Measurements from ENCODE around the gene ABCC11. TPM values are rescaled to one million over a fixed set of nuclear protein-coding genes. Genes with fewer than 3 reads are reported as not detected.

ABCC11 gene
- total RNA-seq, 4 donors from 2014 or later, result not detected

GRCh38 chr16:48217708-48218107 lies 29.6 kb downstream of the ABCC11 start:
- no peak for DNase-seq (ENCODE audit: low spot score in 2 of 2)
- no peak overlapping the region for H3K4me3 ChIP-seq
- WGBS, 2 donors, result 82 to 83% methylated on average over 2 of the region's 2 CpGs
- H3K27ac ChIP-seq, result no peak overlapping the region
- H3K4me1 ChIP-seq, result no peaks in the 10 kb centered on the region
- TF ChIP-seq POLR2A (IDR thresholded peaks at IDR 0.05), result no peak
- no peak for TF ChIP-seq EP300 (IDR thresholded peaks at IDR 0.05)
- no peaks in the 10 kb centered on the region for H3K27me3 ChIP-seq
- no peaks in the 10 kb centered on the region for H3K9me3 ChIP-seq
- no peaks in the 10 kb centered on the region for H3K36me3 ChIP-seq

- Histone ChIP-seq H3K27me3 (no peaks in the 10 kb centered on the region), H3K9me3 (no peaks in the 10 kb centered on the region), H3K36me3 (no peaks in the 10 kb centered on the region), H3K4me1 (no peaks in the 10 kb centered on the region), H3K27ac (no peak overlapping the region), H3K4me3 (no peak overlapping the region)
- TF ChIP-seq EP300 (IDR thresholded peaks at IDR 0.05), result no peak
- no peak for TF ChIP-seq CTCF (IDR thresholded peaks at IDR 0.05)
- no peak for TF ChIP-seq POLR2A (IDR thresholded peaks at IDR 0.05)
- 82 to 83% methylated on average over 6 of the region's 6 CpGs for WGBS, 2 donors
- DNase-seq (ENCODE audit: low spot score in 2 of 2), result no peak
These were observed 31.6 kb downstream of the ABCC11 start for GRCh38 chr16:48215738-48216137.

- no peaks in the 10 kb centered on the region for H3K27me3 ChIP-seq
- DNase-seq (ENCODE audit: low spot score in 2 of 2), result no peak
- H3K9me3 ChIP-seq, result no peaks in the 10 kb centered on the region
- H3K4me3 ChIP-seq, result no peak overlapping the region
- no peaks in the 10 kb centered on the region for H3K36me3 ChIP-seq
- H3K27ac ChIP-seq, result no peak overlapping the region
- WGBS, 2 donors, result 60 to 66% methylated on average over 3 of the region's 3 CpGs
- no peaks in the 10 kb centered on the region for H3K4me1 ChIP-seq
- TF ChIP-seq CTCF (IDR thresholded peaks at IDR 0.05) (no peak), POLR2A (IDR thresholded peaks at IDR 0.05) (no peak), EP300 (IDR thresholded peaks at IDR 0.05) (no peak)
These were observed 35.3 kb downstream of the ABCC11 start for GRCh38 chr16:48212033-48212432.

GRCh38 chr16:48210747-48211146 lies 36.6 kb downstream of the ABCC11 start:
- DNase-seq (ENCODE audit: low spot score in 2 of 2), result no peak
- WGBS, 2 donors, result 85 to 86% methylated on average over 6 of the region's 6 CpGs
- Histone ChIP-seq H3K9me3 (no peaks in the 10 kb centered on the region), H3K4me3 (no peak overlapping the region), H3K27me3 (no peaks in the 10 kb centered on the region), H3K27ac (no peak overlapping the region), H3K36me3 (no peaks in the 10 kb centered on the region), H3K4me1 (no peaks in the 10 kb centered on the region)
- TF ChIP-seq CTCF (IDR thresholded peaks at IDR 0.05) (no peak), POLR2A (IDR thresholded peaks at IDR 0.05) (no peak), EP300 (IDR thresholded peaks at IDR 0.05) (no peak)

GRCh38 chr16:48206594-48207242 lies 40.6 kb downstream of the ABCC11 start:
- Histone ChIP-seq H3K36me3 (no peaks in the 10 kb centered on the region), H3K27ac (no peak overlapping the region), H3K27me3 (no peaks in the 10 kb centered on the region), H3K4me1 (no peaks in the 10 kb centered on the region), H3K4me3 (no peak overlapping the region), H3K9me3 (no peaks in the 10 kb centered on the region)
- WGBS, 2 donors, result 51 to 54% methylated on average over 8 of the region's 8 CpGs
- no peak for DNase-seq (ENCODE audit: low spot score in 2 of 2)
- TF ChIP-seq EP300 (IDR thresholded peaks at IDR 0.05) (no peak), POLR2A (IDR thresholded peaks at IDR 0.05) (no peak), CTCF (IDR thresholded peaks at IDR 0.05) (no peak)

GRCh38 chr16:48204825-48205151 lies 42.6 kb downstream of the ABCC11 start:
- Histone ChIP-seq H3K27ac (no peak overlapping the region), H3K9me3 (no peaks in the 10 kb centered on the region), H3K4me3 (no peak overlapping the region), H3K36me3 (no peaks in the 10 kb centered on the region), H3K4me1 (no peaks in the 10 kb centered on the region), H3K27me3 (no peaks in the 10 kb centered on the region)
- TF ChIP-seq EP300 (IDR thresholded peaks at IDR 0.05) (no peak), POLR2A (IDR thresholded peaks at IDR 0.05) (no peak), CTCF (IDR thresholded peaks at IDR 0.05) (no peak)
- DNase-seq (ENCODE audit: low spot score in 2 of 2), result no peak
- WGBS, 2 donors, result 86 to 89% methylated on average over 6 of the region's 6 CpGs
